HepG2 (cell line): Measurements from ENCODE around the gene EMILIN3. TPM values are rescaled to one million over a fixed set of nuclear protein-coding genes. Genes with fewer than 3 reads are reported as not detected.
A peak's percentile ranks its signal among the peaks of the same experiment; 100 is the strongest.

Source experiments
- ATAC-seq: fragments of 200-7000 bp; cut with Tn5 transposase; 3 replicates; pipeline ENCODE4 v1.9.1; 2020; ENCODE audit warnings: mild to moderate bottlenecking, moderate library complexity
- BruUV-seq: library from RNA; stranded (reverse); fragments of 400-500 nt; replicated peaks from 2 replicates; lab custom pipeline; 2021; lab: Mats Ljungman, UMichigan
- CTCF ChIA-PET: fragments of 300-600 bp; formaldehyde crosslinking; extraction: SDS; loops from one replicate; lab custom pipeline; 2021; ENCODE audit warnings: low total read pairs, inconsistent platforms, low intra/inter-chr PET ratio; lab: Yijun Ruan, JAX
- POLR2A ChIA-PET: fragments of 350-600 bp; sonication (Branson Sonifier 250); formaldehyde crosslinking; loops from one replicate; lab custom pipeline; 2020; ENCODE audit warnings: antibody characterized with exemption, inconsistent platforms; lab: Yijun Ruan, JAX
- DNase-seq: peaks from one replicate; pipeline ENCODE4 v3.0.0-alpha.2; 2015; ENCODE audit warnings: low spot score
- FAIRE-seq: peaks from 3 replicates; lab custom pipeline; 2011; peaks lifted over from hg19 to GRCh38; lab: Jason Lieb, UNC
- H2AFZ ChIP-seq: one replicate; pipeline ENCODE4 v1.6.1; 2011; ENCODE audit warnings: low read length, inconsistent platforms
- H3K27ac ChIP-seq: fragments of 300-600 bp; 3 replicates; pipeline ENCODE4 v1.8.0; 2011; ENCODE audit warnings: mixed run types, mild to moderate bottlenecking, mixed read lengths, low read length, inconsistent platforms; ENCODE audit not compliant: insufficient read depth; ENCODE audit errors: extremely low read length
- H3K27me3 ChIP-seq, 2 experiments: fragments of 200-600 bp in 1 of 2; 2 replicates in 1 of 2; 3 replicates in 1 of 2; pipeline versions ENCODE4 v1.6.0 to v1.8.0; 2011; ENCODE audit warnings: low read length in 2 of 2, mild to moderate bottlenecking in 2 of 2, moderate library complexity in 2 of 2, inconsistent platforms in 1 of 2; ENCODE audit not compliant: insufficient read depth in 2 of 2, control insufficient read depth in 1 of 2
- H3K36me3 ChIP-seq, 2 experiments: fragments of 200-600 bp in 1 of 2; replicated peaks in 1 of 2; 2 replicates in 1 of 2; 3 replicates in 1 of 2; pipeline versions ENCODE4 v1.5.1 to v1.8.0; 2011; ENCODE audit warnings: low read length in 2 of 2, inconsistent platforms in 1 of 2; ENCODE audit not compliant: insufficient read depth in 2 of 2, control insufficient read depth in 1 of 2
- H3K4me1 ChIP-seq: 2 replicates; pipeline ENCODE4 v1.5.1; 2012; ENCODE audit warnings: low read length, inconsistent platforms; ENCODE audit not compliant: insufficient read depth
- H3K4me2 ChIP-seq: 2 replicates; pipeline ENCODE4 v1.6.0; 2011; ENCODE audit warnings: low read depth, low read length, inconsistent platforms
- H3K4me3 ChIP-seq, 3 experiments: fragments of 200-600 bp in 1 of 3; sonication (generic), shearing (Covaris generic) in 1 of 3; replicated peaks in 1 of 3; 2 replicates each; pipeline ENCODE4 v1.5.1; 2011 to 2016; ENCODE audit warnings: low read length in 3 of 3, inconsistent platforms in 2 of 3, low read depth in 2 of 3, mild to moderate bottlenecking in 2 of 3, control low read depth in 1 of 3, mixed read lengths in 1 of 3; ENCODE audit not compliant: insufficient read depth in 1 of 3
- H3K79me2 ChIP-seq: one replicate; pipeline ENCODE4 v1.6.1; 2011; ENCODE audit warnings: low read length, inconsistent platforms; ENCODE audit not compliant: insufficient read depth
- H3K9ac ChIP-seq: 2 replicates; pipeline ENCODE4 v1.6.0; 2011; ENCODE audit warnings: mild to moderate bottlenecking, low read depth, low read length, inconsistent platforms; ENCODE audit not compliant: insufficient read depth
- H3K9me3 ChIP-seq: 2 replicates; pipeline ENCODE4 v1.5.1; 2012; ENCODE audit warnings: mild to moderate bottlenecking, low read length
- H4K20me1 ChIP-seq: 2 replicates; pipeline ENCODE4 v1.6.0; 2011; ENCODE audit warnings: inconsistent platforms, mild to moderate bottlenecking, low read length, moderate library complexity; ENCODE audit not compliant: insufficient read depth
- AGO2 ChIP-seq: fragments of 200-400 bp; formaldehyde crosslinking; optimal IDR thresholded peaks from 2 replicates; pipeline ENCODE3; 2017; ENCODE audit warnings: mild to moderate bottlenecking, low read depth, low read length, moderate library complexity
- ARID2 ChIP-seq: sonication (generic); formaldehyde crosslinking; IDR thresholded peaks from 2 replicates; pipeline ENCODE4 v1.8.1; 2022; ENCODE audit warnings: mild to moderate bottlenecking, missing genetic modification reagents, borderline replicate concordance
- DMAP1 ChIP-seq: IDR thresholded peaks from 2 replicates; pipeline ENCODE4 v1.6.1; 2016
- GZF1 ChIP-seq: sonication (generic); formaldehyde crosslinking; IDR thresholded peaks from 2 replicates; pipeline ENCODE4 v1.5.1; 2020; ENCODE audit warnings: mild to moderate bottlenecking, missing genetic modification reagents
- HOXA3 ChIP-seq: sonication (generic); formaldehyde crosslinking; IDR thresholded peaks from 2 replicates; pipeline ENCODE4 v1.5.0; 2020; ENCODE audit warnings: missing genetic modification reagents
- NFE2L1 ChIP-seq: sonication (generic); formaldehyde crosslinking; IDR thresholded peaks from 2 replicates; pipeline ENCODE4 v1.4.0; 2020; ENCODE audit warnings: missing genetic modification reagents, mild to moderate bottlenecking, borderline replicate concordance
- PITX1 ChIP-seq: sonication (generic); formaldehyde crosslinking; IDR thresholded peaks from 2 replicates; pipeline ENCODE4 v1.5.1; 2020; ENCODE audit warnings: mild to moderate bottlenecking, missing genetic modification reagents
- RFXAP ChIP-seq: sonication (generic); formaldehyde crosslinking; IDR thresholded peaks from 2 replicates; pipeline ENCODE4 v1.4.0; 2020; ENCODE audit warnings: missing genetic modification reagents, borderline replicate concordance
- ZNF451 ChIP-seq: sonication (generic); formaldehyde crosslinking; IDR thresholded peaks from 2 replicates; pipeline ENCODE4 v1.5.0; 2020; ENCODE audit warnings: mild to moderate bottlenecking, missing genetic modification reagents
- ZNF572 ChIP-seq: sonication (generic); formaldehyde crosslinking; IDR thresholded peaks from 2 replicates; pipeline ENCODE4 v1.5.1; 2020; ENCODE audit warnings: mild to moderate bottlenecking, missing genetic modification reagents
- ZNF776 ChIP-seq: sonication (generic); formaldehyde crosslinking; IDR thresholded peaks from 2 replicates; pipeline ENCODE4 v1.4.0; 2020; ENCODE audit warnings: mild to moderate bottlenecking, missing genetic modification reagents
- ZNF891 ChIP-seq: sonication (generic); formaldehyde crosslinking; IDR thresholded peaks from 2 replicates; pipeline ENCODE4 v1.5.0; 2020; ENCODE audit warnings: mild to moderate bottlenecking, missing genetic modification reagents
- WGBS: methylation state at CpG from one replicate; pipeline ENCODE4 v1.1.6; 2017; ENCODE audit warnings: low lambda C conversion rate; 5-methylcytosine and 5-hydroxymethylcytosine counted together
- in situ Hi-C: cut with HindIII; loops from 2 replicates; pipeline ENCODE4 v1.10.0; 2017; ENCODE audit warnings: low pct_unique_long_range_greater_than_20kb; ENCODE audit not compliant: extremely low pct_ligation_motif_present
- intact Hi-C: fragments of 100-400 bp; cut with micrococcal nuclease; formaldehyde crosslinking; loops from one replicate; pipeline ENCODE4 v1.10.0; 2022; ENCODE audit not compliant: unreplicated experiment
- polyA plus RNA-seq, 8 experiments: library from polyadenylated mRNA; depleted of rRNA in 3 of 8; stranded (reverse) in 7 of 8; unstranded in 1 of 8; fragments of >200 nt; fragmentation: Illumina TruSeq in 4 of 8; extraction: Trizol in 4 of 8; gene quantifications; 2 replicates each; pipeline versions ENCODE4 v1.2.1 to v1.2.3, GENCODE V29; 2011 to 2016; ENCODE audit warnings: low read depth in 4 of 8, missing spikeins in 1 of 8, mixed read lengths in 1 of 8; ENCODE audit not compliant: insufficient read depth in 1 of 8
- total RNA-seq, 5 experiments: library from RNA; depleted of rRNA; stranded (reverse); fragments of >200 nt; fragmentation: Illumina TruSeq; extraction: Trizol; gene quantifications; 2 replicates each; pipeline ENCODE4 v1.2.3, GENCODE V29; 2016; ENCODE audit warnings: low read depth in 1 of 5

EMILIN3 gene
- total and polyA plus RNA-seq, 2 of the 13 experiments (the other 11 are each of a cell fraction or from before 2014, with no cell fraction given), result 0.25 to 0.29 TPM

DNA sequence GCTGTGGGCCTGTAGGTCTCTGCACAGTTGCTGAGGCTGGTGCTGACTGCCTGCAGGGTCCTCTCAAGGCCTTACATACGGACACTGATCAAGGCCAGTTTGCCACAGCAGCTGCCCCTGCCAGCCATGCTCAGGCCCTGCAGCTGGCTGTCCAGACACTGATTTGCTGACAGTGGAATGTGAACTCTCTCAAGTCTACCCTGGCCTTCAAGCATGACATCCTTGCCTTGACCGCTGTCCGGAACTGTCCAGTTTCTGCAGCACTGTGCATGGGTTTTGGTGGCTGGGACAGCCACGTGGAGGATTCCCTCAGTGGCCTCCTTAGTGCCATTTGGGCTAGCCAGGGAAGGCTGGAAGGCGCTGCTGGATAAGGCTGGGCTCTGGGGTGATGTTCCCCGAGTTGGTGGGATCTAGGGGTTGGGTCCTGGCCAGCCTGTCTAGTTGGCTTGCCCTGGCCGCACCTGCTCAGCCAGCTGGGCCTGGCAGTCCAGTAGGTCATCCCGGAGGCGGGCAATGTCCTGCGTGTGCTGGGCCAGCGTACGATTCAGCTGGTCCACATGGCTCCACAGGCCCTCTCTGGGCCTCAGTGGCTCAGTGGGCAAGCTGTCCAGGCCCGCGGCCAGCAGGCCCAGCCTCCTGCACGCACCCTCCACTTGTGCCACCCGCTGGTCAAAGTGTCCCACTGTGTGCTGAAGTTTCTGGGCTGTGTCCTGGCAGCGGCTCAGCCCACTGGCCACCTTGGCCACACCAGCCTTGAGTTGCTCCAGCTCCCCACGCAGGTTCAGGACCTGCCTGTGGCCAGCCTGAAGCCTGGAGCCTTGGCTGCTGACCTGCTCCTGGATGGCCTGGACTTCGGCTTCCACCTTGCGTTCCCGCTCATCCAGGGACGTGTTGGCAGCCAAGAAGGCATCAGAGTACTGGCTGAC is 5.5 kb downstream of the EMILIN3 start (continued):
- TF ChIP-seq ZNF572 (CRISPR knock-in tag) (no peak), ARID2 (CRISPR knock-in tag) (no peak), ZNF451 (CRISPR knock-in tag) (0 out of 2 replicates have a peak, but pooled peaks have one; percentile 8), ZNF776 (CRISPR knock-in tag) (0 out of 2 replicates have a peak, but pooled peaks have one; percentile 14), RFXAP (CRISPR knock-in tag) (no peak), GZF1 (CRISPR knock-in tag) (0 out of 2 replicates have a peak, but pooled peaks have one; percentile 41), HOXA3 (CRISPR knock-in tag) (no peak), DMAP1 (CRISPR knock-in tag) (no peak), NFE2L1 (CRISPR knock-in tag) (peak; percentile 42; the same call in 1 of the 2 replicates)

DNA sequence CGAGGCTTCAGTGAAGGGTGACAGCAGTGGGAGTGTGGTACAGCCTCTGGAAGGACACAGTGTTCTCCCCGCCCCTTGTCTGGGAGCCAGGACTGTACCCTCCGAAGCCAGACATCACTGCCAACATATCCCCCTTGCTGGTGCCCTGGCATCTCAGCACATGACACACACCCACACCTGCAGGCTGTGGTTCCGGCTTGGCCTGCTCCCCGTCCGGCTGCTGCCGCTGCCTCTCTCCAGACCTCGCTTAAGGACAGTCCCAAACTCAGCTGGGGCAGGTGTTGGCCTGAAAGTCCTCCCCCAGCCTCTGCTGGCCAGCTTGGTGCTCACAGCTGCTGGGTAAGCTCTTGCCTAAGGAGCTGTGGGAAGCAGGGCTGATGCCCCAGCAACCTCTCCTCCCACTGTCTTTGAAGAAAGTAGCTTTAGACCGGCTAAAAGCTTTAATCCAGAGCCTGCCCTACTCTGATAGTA is 7.0 kb downstream of the EMILIN3 start:
- Histone ChIP-seq H3K9ac (no peak overlapping the region), H3K27me3 (peaks cover 7 to 12% of the 10 kb centered on the region in 2 experiments; a peak in 4 of 5 replicates), H3K4me2 (no peak overlapping the region), H3K27ac (no peak overlapping the region), H3K9me3 (no peaks in the 10 kb centered on the region), H3K79me2 (no peaks in the 10 kb centered on the region), H4K20me1 (no peaks in the 10 kb centered on the region), H3K36me3 (peaks cover 9 to 10% of the 10 kb centered on the region in 2 experiments; a peak in 3 of 5 replicates), H3K4me3 (no peak overlapping the region), H3K4me1 (peaks cover 13% of the 10 kb centered on the region), H2AFZ (no peak overlapping the region)
- ATAC-seq, result no peak
- intact Hi-C loops (loop anchor here (2.0 kb wide), 1 partner anchor 19 kb away; the partner anchor contains the start of gene LPIN3), in situ Hi-C loops (no loop called here)
- ChIA-PET CTCF (no interaction called here), POLR2A (interaction anchor here (1.8 kb wide), 1 partner anchor 19 kb away, joined by 6 read pairs; the partner anchor contains the start of gene LPIN3)
- no peak for DNase-seq
- WGBS, result 94% methylated on average over 9 of the region's 9 CpGs
- TF ChIP-seq ZNF891 (0 out of 2 replicates have a peak, but pooled peaks have one; percentile 34), PITX1 (no peak), AGO2 (peak; percentile 50)
- BruUV-seq, result TSS peak; percentile 43
- no peak for FAIRE-seq
